BLaER1 (cell line): ENCODE measurements around the gene CPNE5.
A peak's percentile ranks its signal among the peaks of the same experiment; 100 is the strongest.

Experiments
- H3K27ac ChIP-seq: shearing (Covaris generic); formaldehyde crosslinking; 2 replicates; pipeline ENCODE4 v1.8.1; 2022
- H3K27me3 ChIP-seq: shearing (Covaris generic); formaldehyde crosslinking; 2 replicates; pipeline ENCODE4 v1.8.1; 2022
- H3K36me3 ChIP-seq: shearing (Covaris generic); formaldehyde crosslinking; 2 replicates; pipeline ENCODE4 v1.8.1; 2022
- H3K4me1 ChIP-seq: shearing (Covaris generic); formaldehyde crosslinking; 2 replicates; pipeline ENCODE4 v1.8.1; 2022
- H3K4me2 ChIP-seq: shearing (Covaris generic); formaldehyde crosslinking; 2 replicates; pipeline ENCODE4 v1.8.1; 2022
- H3K4me3 ChIP-seq: shearing (Covaris generic); formaldehyde crosslinking; 2 replicates; pipeline ENCODE4 v1.8.1; 2022
- H3K9ac ChIP-seq: shearing (Covaris generic); formaldehyde crosslinking; 2 replicates; pipeline ENCODE4 v1.8.1; 2022
- H3K9me3 ChIP-seq: shearing (Covaris generic); formaldehyde crosslinking; 2 replicates; pipeline ENCODE4 v1.8.1; 2022
- H4K20me1 ChIP-seq: shearing (Covaris generic); formaldehyde crosslinking; 2 replicates; pipeline ENCODE4 v1.8.1; 2022
- Cebpa-rat ChIP-seq: shearing (Covaris generic); IDR thresholded peaks from 2 replicates; pipeline ENCODE4 v1.8.1; 2022

The CPNE5 gene

GRCh38 chr6:36743538-36744303 is 95.5 kb downstream of the CPNE5 start:
- peaks cover 74% of the 10 kb centered on the region for H3K4me1 ChIP-seq
- 0 out of 2 replicates have a peak overlapping the region, but pooled peaks have one; percentile 11 for H3K4me3 ChIP-seq
- no peak for TF ChIP-seq Cebpa-rat
- peaks cover 9% of the 10 kb centered on the region for H3K9me3 ChIP-seq
- no peaks in the 10 kb centered on the region for H4K20me1 ChIP-seq
- peak overlapping the region; percentile 30; the same call in 1 of the 2 replicates for H3K27ac ChIP-seq
- H3K4me2 ChIP-seq: peak overlapping the region; percentile 77
- no peaks in the 10 kb centered on the region for H3K27me3 ChIP-seq
- H3K9ac ChIP-seq: peak overlapping the region; percentile 29; the same call in 1 of the 2 replicates
- no peaks in the 10 kb centered on the region for H3K36me3 ChIP-seq

- no peak for TF ChIP-seq Cebpa-rat
- H4K20me1 ChIP-seq: no peaks in the 10 kb centered on the region
- peak overlapping the region; percentile 30; the same call in 1 of the 2 replicates for H3K27ac ChIP-seq
These were observed 96.2 kb downstream of the CPNE5 start for GRCh38 chr6:36743032-36743431.

GRCh38 chr6:36742146-36742545 is 97.1 kb downstream of the CPNE5 start:
- no peaks in the 10 kb centered on the region for H3K9me3 ChIP-seq
- H3K27me3 ChIP-seq: no peaks in the 10 kb centered on the region
- no peaks in the 10 kb centered on the region for H3K36me3 ChIP-seq
- no peak overlapping the region; the same call in 1 of the 2 replicates for H3K4me2 ChIP-seq
- H4K20me1 ChIP-seq: no peaks in the 10 kb centered on the region
- H3K27ac ChIP-seq: no peak overlapping the region
- peaks cover 85% of the 10 kb centered on the region for H3K4me1 ChIP-seq
- no peak for TF ChIP-seq Cebpa-rat
- H3K9ac ChIP-seq: no peak overlapping the region
- no peak overlapping the region for H3K4me3 ChIP-seq

More at GRCh38 chr6:36743032-36743431, 96.2 kb downstream of the CPNE5 start:
- Histone ChIP-seq H3K4me2 (peak overlapping the region; percentile 77), H3K9me3 (peaks cover 2% of the 10 kb centered on the region), H3K4me1 (peaks cover 76% of the 10 kb centered on the region), H3K4me3 (no peak overlapping the region), H3K27me3 (no peaks in the 10 kb centered on the region), H3K36me3 (no peaks in the 10 kb centered on the region), H3K9ac (peak overlapping the region; percentile 16; the same call in 1 of the 2 replicates)

GRCh38 chr6:36740818-36741179 is 98.4 kb downstream of the CPNE5 start:
- H3K4me1 ChIP-seq: peaks cover 88% of the 10 kb centered on the region
- no peaks in the 10 kb centered on the region for H3K36me3 ChIP-seq
- no peak overlapping the region for H3K4me3 ChIP-seq
- no peaks in the 10 kb centered on the region for H4K20me1 ChIP-seq
- no peaks in the 10 kb centered on the region for H3K27me3 ChIP-seq
- no peaks in the 10 kb centered on the region for H3K9me3 ChIP-seq
- peak overlapping the region; percentile 56 for H3K4me2 ChIP-seq
- no peak for TF ChIP-seq Cebpa-rat
- peak overlapping the region; percentile 62 for H3K27ac ChIP-seq
- H3K9ac ChIP-seq: peak overlapping the region; percentile 9; the same call in 1 of the 2 replicates

- peaks cover 88% of the 10 kb centered on the region for H3K4me1 ChIP-seq
- peak overlapping the region; percentile 56 for H3K4me2 ChIP-seq
- peak overlapping the region; percentile 62 for H3K27ac ChIP-seq
- H3K9ac ChIP-seq: peak overlapping the region; percentile 9; the same call in 1 of the 2 replicates
- no peaks in the 10 kb centered on the region for H3K27me3 ChIP-seq
- H3K36me3 ChIP-seq: no peaks in the 10 kb centered on the region
- no peaks in the 10 kb centered on the region for H3K9me3 ChIP-seq
- no peak for TF ChIP-seq Cebpa-rat
- H3K4me3 ChIP-seq: no peak overlapping the region
- no peaks in the 10 kb centered on the region for H4K20me1 ChIP-seq
These were observed 99.1 kb downstream of the CPNE5 start for GRCh38 chr6:36739947-36740817.

GRCh38 chr6:36738108-36738507 is 101.1 kb downstream of the CPNE5 start:
- peak overlapping the region; percentile 76 for H3K4me2 ChIP-seq
- H4K20me1 ChIP-seq: no peaks in the 10 kb centered on the region
- H3K36me3 ChIP-seq: no peaks in the 10 kb centered on the region
- H3K27ac ChIP-seq: peak overlapping the region; percentile 72; the same call in 1 of the 2 replicates
- H3K4me3 ChIP-seq: no peak overlapping the region
- TF ChIP-seq Cebpa-rat: no peak
- no peaks in the 10 kb centered on the region for H3K9me3 ChIP-seq
- H3K27me3 ChIP-seq: no peaks in the 10 kb centered on the region
- H3K4me1 ChIP-seq: peaks cover 78% of the 10 kb centered on the region
- no peak overlapping the region for H3K9ac ChIP-seq

GRCh38 chr6:36737043-36737785 is 102.0 kb downstream of the CPNE5 start:
- H3K4me3 ChIP-seq: no peak overlapping the region
- TF ChIP-seq Cebpa-rat: no peak
- H3K27ac ChIP-seq: peak overlapping the region; percentile 72
- no peaks in the 10 kb centered on the region for H4K20me1 ChIP-seq
- H3K4me1 ChIP-seq: peaks cover 70% of the 10 kb centered on the region
- no peaks in the 10 kb centered on the region for H3K27me3 ChIP-seq
- H3K36me3 ChIP-seq: no peaks in the 10 kb centered on the region
- no peaks in the 10 kb centered on the region for H3K9me3 ChIP-seq
- peak overlapping the region; percentile 29 for H3K9ac ChIP-seq
- peak overlapping the region; percentile 76 for H3K4me2 ChIP-seq

- Histone ChIP-seq H3K4me1 (peaks cover 54% of the 10 kb centered on the region), H3K9ac (no peak overlapping the region), H3K9me3 (no peaks in the 10 kb centered on the region), H3K27me3 (no peaks in the 10 kb centered on the region), H4K20me1 (no peaks in the 10 kb centered on the region), H3K36me3 (no peaks in the 10 kb centered on the region), H3K27ac (peak overlapping the region; percentile 26; the same call in 1 of the 2 replicates), H3K4me3 (no peak overlapping the region), H3K4me2 (peak overlapping the region; percentile 59)
- no peak for TF ChIP-seq Cebpa-rat
These were observed 103.9 kb downstream of the CPNE5 start for GRCh38 chr6:36735110-36736071.
